ENCODE measurements around the gene ZNF362. TPM values are rescaled to one million over a fixed set of nuclear protein-coding genes. Genes with fewer than 3 reads are reported as not detected.
A peak's percentile ranks its signal among the peaks of the same experiment; 100 is the strongest.

The ZNF362 gene
- total and polyA plus RNA-seq, 2 of the 13 experiments (the other 11 are each of a cell fraction or from before 2014, with no cell fraction given), result 8.3 to 14.2 TPM

GRCh38 chr1:33342041-33342723, 85.9 kb downstream of the ZNF362 start (continued):
- no peak for TF ChIP-seq SATB2 (CRISPR knock-in tag; IDR thresholded peaks at IDR 0.05)
- TF ChIP-seq ZNF766 (CRISPR knock-in tag; IDR thresholded peaks at IDR 0.05; ENCODE audit: borderline replicate concordance), result peak; percentile 38; the same call in 1 of the 2 replicates
- TF ChIP-seq TIGD3 (CRISPR knock-in tag; IDR thresholded peaks at IDR 0.05; ENCODE audit: borderline replicate concordance), result no peak
- no peak for TF ChIP-seq ZNF75D (CRISPR knock-in tag; IDR thresholded peaks at IDR 0.05; ENCODE audit: borderline replicate concordance)
- TF ChIP-seq ELF1 (CRISPR knock-in tag; IDR thresholded peaks at IDR 0.05), result peak; percentile 63; the same call in 1 of the 2 replicates
- no peak for TF ChIP-seq ZBTB44 (CRISPR knock-in tag; IDR thresholded peaks at IDR 0.05)
- peak; percentile 93 for TF ChIP-seq ETV5 (CRISPR knock-in tag; IDR thresholded peaks at IDR 0.05; ENCODE audit: borderline replicate concordance)
- peak; percentile 44; the same call in 1 of the 2 replicates for TF ChIP-seq ZFX (CRISPR knock-in tag; IDR thresholded peaks at IDR 0.05; ENCODE audit: low read depth)
- TF ChIP-seq, protein P1, sequence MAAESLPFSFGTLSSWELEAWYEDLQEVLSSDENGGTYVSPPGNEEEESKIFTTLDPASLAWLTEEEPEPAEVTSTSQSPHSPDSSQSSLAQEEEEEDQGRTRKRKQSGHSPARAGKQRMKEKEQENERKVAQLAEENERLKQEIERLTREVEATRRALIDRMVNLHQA (CRISPR knock-in tag; IDR thresholded peaks at IDR 0.05), result no peak
- peak; percentile 94; the same call in 1 of the 2 replicates for TF ChIP-seq IKZF5 (CRISPR knock-in tag; IDR thresholded peaks at IDR 0.05)
- no peak for TF ChIP-seq MTERF4 (CRISPR knock-in tag; IDR thresholded peaks at IDR 0.05)
- peak; percentile 65; the same call in 1 of the 2 replicates for TF ChIP-seq DRAP1 (CRISPR knock-in tag; IDR thresholded peaks at IDR 0.05)
- TF ChIP-seq ZNF543 (CRISPR knock-in tag; IDR thresholded peaks at IDR 0.05), result peak; percentile 77; the same call in 1 of the 2 replicates
- peak; percentile 87 for TF ChIP-seq NCOA2 (CRISPR knock-in tag; IDR thresholded peaks at IDR 0.05)
- TF ChIP-seq RBFOX2 (IDR thresholded peaks at IDR 0.05; ENCODE audit: low read depth, low read length), result peak; percentile 63
- peak; percentile 49 for TF ChIP-seq AGO2 (optimal IDR thresholded peaks at IDR 0.05; ENCODE audit: low read depth, low read length)
- peak; percentile 80; the same call in 1 of the 2 replicates for TF ChIP-seq SMAD1 (CRISPR knock-in tag; IDR thresholded peaks at IDR 0.05; ENCODE audit: borderline replicate concordance, low read depth)
- TF ChIP-seq ZNF362 (CRISPR knock-in tag; IDR thresholded peaks at IDR 0.05; ENCODE audit: borderline replicate concordance), result no peak
- TF ChIP-seq HOXD1 (CRISPR knock-in tag; IDR thresholded peaks at IDR 0.05), result peak; percentile 54; the same call in 1 of the 2 replicates
- TF ChIP-seq ZZZ3 (CRISPR knock-in tag; IDR thresholded peaks at IDR 0.05; ENCODE audit: borderline replicate concordance), result no peak
- peak; percentile 74; the same call in 1 of the 2 replicates for TF ChIP-seq SOX13 (IDR thresholded peaks at IDR 0.05)
- TF ChIP-seq SOX13 (CRISPR knock-in tag; conservative IDR thresholded peaks at IDR 0.05 in 1 of 2, IDR thresholded peaks at IDR 0.05 in 1 of 2), result peak in 1 of 2 experiments; percentile 91; a peak in 2 of 4 replicates

All from HepG2 (cell line).